ENCODE results near the gene PXMP2. TPM values are rescaled to one million over a fixed set of nuclear protein-coding genes. Genes with fewer than 3 reads are reported as not detected.

The PXMP2 gene
- polyA plus RNA-seq, 1 donor (not counting 4 experiments of a cell fraction or from before 2014, with no cell fraction given), result 18.0 TPM

GRCh38 chr12:132739600-132740312 lies 52.4 kb downstream of the PXMP2 start:
- Histone ChIP-seq H4K20me1 (ENCODE audit: control insufficient read depth, extremely low read depth, insufficient read depth, low read length) (peaks cover 34% of the 10 kb centered on the region), H3K4me2 (ENCODE audit: control insufficient read depth, extremely low read depth, insufficient read depth, low read depth, low read length) (no peak overlapping the region), H3K9ac (ENCODE audit: control insufficient read depth, extremely low read depth, insufficient read depth, low read length) (no peak overlapping the region), H2AFZ (ENCODE audit: control insufficient read depth, low read length) (no peak overlapping the region), H3K9me1 (ENCODE audit: control insufficient read depth, extremely low read depth, insufficient read depth, low read length) (no peaks in the 10 kb centered on the region), H3K27me3 (ENCODE audit: control insufficient read depth, extremely low read depth, insufficient read depth, low read length) (no peaks in the 10 kb centered on the region), H3K4me3 (ENCODE audit: control insufficient read depth in 2 of 3, extremely low read depth in 1 of 3, insufficient read depth in 2 of 3, low read depth in 1 of 3, low read length in 3 of 3) (no peak overlapping the region), H3K4me1 (ENCODE audit: control insufficient read depth, extremely low read depth, insufficient read depth, low read length) (no peaks in the 10 kb centered on the region), H3K27ac (ENCODE audit: control insufficient read depth, insufficient read depth, low read length) (no peak overlapping the region), H3K9me3 (ENCODE audit: control insufficient read depth, low read depth, low read length) (no peaks in the 10 kb centered on the region), H3K79me2 (ENCODE audit: control insufficient read depth, insufficient read depth, low read length) (peaks cover 59% of the 10 kb centered on the region), H3K36me3 (ENCODE audit: control insufficient read depth in 2 of 2, extremely low read depth in 1 of 2, insufficient read depth in 2 of 2, low read length in 2 of 2) (peaks cover 60 to 64% of the 10 kb centered on the region in 2 experiments)
- TF ChIP-seq EZH2 (IDR thresholded peaks at IDR 0.05; ENCODE audit: low read length), result no peak
- TF ChIP-seq, protein P1, sequence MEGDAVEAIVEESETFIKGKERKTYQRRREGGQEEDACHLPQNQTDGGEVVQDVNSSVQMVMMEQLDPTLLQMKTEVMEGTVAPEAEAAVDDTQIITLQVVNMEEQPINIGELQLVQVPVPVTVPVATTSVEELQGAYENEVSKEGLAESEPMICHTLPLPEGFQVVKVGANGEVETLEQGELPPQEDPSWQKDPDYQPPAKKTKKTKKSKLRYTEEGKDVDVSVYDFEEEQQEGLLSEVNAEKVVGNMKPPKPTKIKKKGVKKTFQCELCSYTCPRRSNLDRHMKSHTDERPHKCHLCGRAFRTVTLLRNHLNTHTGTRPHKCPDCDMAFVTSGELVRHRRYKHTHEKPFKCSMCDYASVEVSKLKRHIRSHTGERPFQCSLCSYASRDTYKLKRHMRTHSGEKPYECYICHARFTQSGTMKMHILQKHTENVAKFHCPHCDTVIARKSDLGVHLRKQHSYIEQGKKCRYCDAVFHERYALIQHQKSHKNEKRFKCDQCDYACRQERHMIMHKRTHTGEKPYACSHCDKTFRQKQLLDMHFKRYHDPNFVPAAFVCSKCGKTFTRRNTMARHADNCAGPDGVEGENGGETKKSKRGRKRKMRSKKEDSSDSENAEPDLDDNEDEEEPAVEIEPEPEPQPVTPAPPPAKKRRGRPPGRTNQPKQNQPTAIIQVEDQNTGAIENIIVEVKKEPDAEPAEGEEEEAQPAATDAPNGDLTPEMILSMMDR (optimal IDR thresholded peaks at IDR 0.05 in 1 of 3, IDR thresholded peaks at IDR 0.05 in 1 of 3, conservative IDR thresholded peaks at IDR 0.05 in 1 of 3; ENCODE audit: extremely low read depth in 1 of 3, insufficient read depth in 2 of 3, low read length in 3 of 3), result no peak
- FAIRE-seq (no peak), DNase-seq (ENCODE audit: low read depth, low spot score) (no peak)
- dilution Hi-C loops (cut with MboI; ENCODE audit: extremely low pct_ligation_motif_present, low sequenced_read_pairs), result no loop called here

- dilution Hi-C loops (cut with MboI; ENCODE audit: extremely low pct_ligation_motif_present, low sequenced_read_pairs), result no loop called here
- no peaks in the 10 kb centered on the region for H3K27me3 ChIP-seq (ENCODE audit: control insufficient read depth, extremely low read depth, insufficient read depth, low read length)
- H3K9me1 ChIP-seq (ENCODE audit: control insufficient read depth, extremely low read depth, insufficient read depth, low read length), result no peaks in the 10 kb centered on the region
- no peak for FAIRE-seq
- no peak overlapping the region for H3K27ac ChIP-seq (ENCODE audit: control insufficient read depth, insufficient read depth, low read length)
- no peaks in the 10 kb centered on the region for H3K4me1 ChIP-seq (ENCODE audit: control insufficient read depth, extremely low read depth, insufficient read depth, low read length)
- no peak overlapping the region for H3K4me3 ChIP-seq (ENCODE audit: control insufficient read depth in 2 of 3, extremely low read depth in 1 of 3, insufficient read depth in 2 of 3, low read depth in 1 of 3, low read length in 3 of 3)
- peaks cover 37% of the 10 kb centered on the region for H4K20me1 ChIP-seq (ENCODE audit: control insufficient read depth, extremely low read depth, insufficient read depth, low read length)
- H3K9me3 ChIP-seq (ENCODE audit: control insufficient read depth, low read depth, low read length), result no peaks in the 10 kb centered on the region
- no peak for DNase-seq (ENCODE audit: low read depth, low spot score)
- TF ChIP-seq EZH2 (IDR thresholded peaks at IDR 0.05; ENCODE audit: low read length), result no peak
- TF ChIP-seq, protein P1 (optimal IDR thresholded peaks at IDR 0.05 in 1 of 3, IDR thresholded peaks at IDR 0.05 in 1 of 3, conservative IDR thresholded peaks at IDR 0.05 in 1 of 3; ENCODE audit: extremely low read depth in 1 of 3, insufficient read depth in 2 of 3, low read length in 3 of 3), result no peak
- H3K79me2 ChIP-seq (ENCODE audit: control insufficient read depth, insufficient read depth, low read length), result peaks cover 64% of the 10 kb centered on the region
- H3K9ac ChIP-seq (ENCODE audit: control insufficient read depth, extremely low read depth, insufficient read depth, low read length), result no peak overlapping the region
- no peak overlapping the region for H3K4me2 ChIP-seq (ENCODE audit: control insufficient read depth, extremely low read depth, insufficient read depth, low read depth, low read length)
- peaks cover 62 to 63% of the 10 kb centered on the region in 2 experiments for H3K36me3 ChIP-seq (ENCODE audit: control insufficient read depth in 2 of 2, extremely low read depth in 1 of 2, insufficient read depth in 2 of 2, low read length in 2 of 2)
- H2AFZ ChIP-seq (ENCODE audit: control insufficient read depth, low read length), result no peak overlapping the region
Measured at GRCh38 chr12:132740313-132740646, 52.9 kb downstream of the PXMP2 start.
